Activated CD4-positive, alpha-beta T cell treated with anti-CD3 and anti-CD28 coated beads, Interleukin-2, amount 50 U/mL, for 16 hours (primary cell): ENCODE measurements around the gene SMIM35.

ENCODE experiments used
- DNase-seq: peaks from one replicate; pipeline ENCODE4 v3.0.0-alpha.2; 2020

The SMIM35 gene

DNA sequence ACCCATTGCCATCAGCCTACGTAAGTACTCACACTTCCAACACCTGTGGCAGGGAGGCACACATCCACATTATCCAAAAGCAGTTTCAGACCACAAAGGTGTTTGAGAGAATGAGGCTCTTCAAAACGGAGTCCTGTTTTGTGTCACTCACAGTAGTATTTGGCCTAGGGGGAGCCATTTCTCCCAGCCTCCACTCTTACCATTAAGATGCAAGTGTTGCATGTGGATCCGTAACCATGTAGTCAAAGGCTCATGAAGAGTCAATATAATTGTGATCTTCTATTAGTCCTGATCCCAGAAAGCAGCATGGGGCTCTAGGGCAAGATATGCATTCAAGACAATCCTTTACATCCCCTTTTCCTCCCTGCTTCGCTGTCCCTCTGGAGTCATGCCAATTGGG, 59.1 kb downstream of the SMIM35 start:
- DNase-seq = no peak

DNA sequence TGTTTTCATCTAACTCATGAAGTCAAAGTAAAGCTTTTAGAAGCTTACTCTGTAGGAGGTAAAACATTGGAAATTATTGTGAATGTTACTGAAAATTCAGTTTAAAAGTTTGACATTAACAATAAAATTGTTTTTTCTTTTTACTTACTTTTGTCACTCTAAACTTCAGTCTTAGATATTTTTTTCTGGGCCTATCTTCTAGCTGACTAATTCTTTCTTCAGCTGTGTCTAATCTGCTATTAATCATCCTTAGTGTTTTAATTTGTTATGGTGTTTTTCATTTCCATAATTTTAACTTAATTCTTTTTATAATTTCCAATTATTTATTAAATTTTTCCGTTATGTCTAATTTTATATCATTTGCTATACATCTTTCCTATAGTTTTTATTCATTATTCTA, 65.6 kb downstream of the SMIM35 start:
- DNase-seq = no peak

DNA sequence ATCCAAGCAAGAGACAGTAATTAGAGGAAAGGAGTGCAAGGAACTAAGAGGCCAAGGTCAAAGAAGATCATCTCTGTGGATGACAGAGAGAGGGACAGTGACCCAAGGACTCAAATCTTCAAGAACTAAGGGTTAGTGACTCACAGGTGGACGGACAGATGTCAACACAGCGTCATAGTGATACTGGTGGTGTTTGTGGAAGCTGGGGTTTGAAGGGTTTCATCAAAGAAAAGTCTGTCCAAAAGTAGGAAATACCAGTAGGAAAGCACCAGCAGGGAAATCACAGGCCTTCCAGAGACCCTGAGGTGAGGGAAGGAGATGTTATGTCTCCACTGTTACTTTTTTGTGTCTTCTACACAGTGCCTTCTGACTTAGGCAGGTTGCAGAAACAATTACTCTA, 68.4 kb downstream of the SMIM35 start:
- no peak for DNase-seq

DNA sequence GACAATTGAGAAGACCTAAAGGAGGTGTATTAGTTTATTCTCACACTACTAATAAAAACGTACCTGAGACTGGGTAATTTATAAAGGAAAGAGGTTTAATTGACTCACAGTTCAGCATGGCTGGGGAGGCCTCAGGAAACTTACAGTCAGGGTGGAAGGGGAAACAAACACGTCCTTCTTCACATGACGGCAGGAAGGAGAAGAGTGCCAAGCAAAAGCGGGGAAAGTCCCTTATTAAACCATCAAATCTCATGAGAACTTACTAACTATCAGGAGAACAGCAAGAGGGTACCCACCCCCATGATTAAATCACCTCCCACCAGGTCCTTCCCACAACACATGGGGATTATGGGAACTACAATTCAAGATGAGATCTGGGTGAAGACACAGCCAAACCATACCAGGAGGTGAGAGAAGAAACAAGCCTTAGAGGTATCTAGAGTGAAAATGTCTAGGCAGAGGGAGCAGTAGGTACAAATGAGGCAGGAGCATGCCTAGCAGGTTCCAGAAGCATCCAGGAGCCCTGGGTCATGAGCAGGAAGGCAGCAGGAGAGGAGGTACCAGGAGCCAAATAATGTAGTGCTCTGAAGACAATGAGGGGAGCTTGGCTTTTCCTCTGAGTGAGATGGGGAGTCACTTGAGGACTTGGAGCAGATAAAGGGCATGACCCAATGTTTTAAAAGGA, 69.0 kb downstream of the SMIM35 start:
- no peak for DNase-seq

DNA sequence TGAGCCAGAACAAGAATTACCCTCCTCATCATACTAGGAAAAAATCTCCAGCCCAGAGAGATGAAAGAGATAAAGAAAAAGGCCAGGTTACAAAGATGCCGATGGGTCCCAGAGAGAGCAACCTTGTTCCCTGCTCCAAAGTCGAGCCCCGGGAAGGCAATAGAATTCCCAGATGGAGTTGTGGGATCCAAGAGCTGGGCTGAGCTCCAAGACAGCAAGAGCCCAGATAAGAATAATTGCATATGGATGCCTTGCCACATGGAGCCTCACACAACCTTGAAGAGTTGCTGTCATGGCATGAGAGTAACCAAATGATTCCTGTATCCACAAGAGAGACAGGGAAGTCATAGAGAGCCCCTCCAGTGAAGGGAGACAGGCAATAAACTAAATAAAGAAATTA, 69.7 kb downstream of the SMIM35 start:
- no peak for DNase-seq

DNA sequence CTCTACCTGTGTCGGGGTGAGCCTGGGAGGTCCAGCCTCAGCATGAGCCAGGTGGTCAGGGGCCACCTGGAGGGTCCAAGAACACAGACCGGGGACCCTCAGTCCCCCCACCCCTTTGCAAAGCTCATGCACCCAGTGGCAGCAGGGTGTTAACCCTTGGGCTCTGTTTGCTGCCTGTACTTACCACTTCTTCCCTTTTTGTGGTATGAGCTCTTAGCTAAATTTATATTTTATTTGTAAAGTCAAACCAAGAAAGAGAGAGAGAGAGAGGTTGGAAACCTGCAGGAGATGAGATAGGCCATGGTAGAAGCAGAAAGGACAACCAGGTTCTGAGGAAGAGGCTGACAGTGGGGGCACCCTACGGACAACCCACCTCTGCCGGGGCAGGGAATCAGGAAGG, 70.7 kb downstream of the SMIM35 start:
- DNase-seq = no peak

DNA sequence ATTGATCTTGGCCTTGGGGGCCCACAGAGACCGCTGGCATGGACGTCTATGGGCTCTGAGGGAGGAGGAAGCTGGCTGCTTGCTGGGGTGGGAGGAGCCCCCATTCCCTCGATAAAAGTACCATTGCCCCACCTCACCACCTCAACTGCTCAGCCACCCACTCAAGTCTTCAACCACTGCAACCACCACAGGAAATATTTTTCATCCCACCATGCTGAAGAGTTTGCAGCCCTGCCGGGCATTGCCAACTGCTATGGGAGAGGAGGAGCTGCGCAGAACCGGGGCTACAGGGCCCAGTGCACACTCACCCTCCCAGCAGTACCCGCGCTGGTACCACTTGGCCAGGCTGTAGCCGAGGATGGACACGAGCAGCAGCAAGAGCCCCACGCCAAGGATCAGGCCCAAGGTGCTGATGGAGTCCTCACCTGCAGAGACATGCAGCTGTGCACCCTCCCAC, 71.3 kb downstream of the SMIM35 start:
- no peak for DNase-seq

DNA sequence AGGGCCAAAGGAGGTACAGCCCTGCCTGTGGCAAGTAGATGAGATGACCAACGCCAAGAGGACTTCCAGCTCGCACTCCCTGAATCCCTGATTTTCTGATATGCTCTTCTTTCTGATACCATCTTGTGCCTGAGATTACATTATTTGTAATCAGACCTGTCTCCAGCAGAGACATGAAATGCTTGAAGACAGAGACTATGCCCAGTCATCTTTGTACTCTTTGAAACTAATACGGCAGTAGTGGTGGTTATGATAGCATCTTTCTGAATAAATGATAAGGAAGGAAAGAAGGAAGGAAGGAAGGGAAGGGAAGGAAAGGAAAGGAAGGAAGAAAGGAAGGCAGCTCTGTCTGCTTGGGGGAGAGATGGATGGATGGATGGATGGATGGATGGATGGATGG, 72.7 kb downstream of the SMIM35 start:
- no peak for DNase-seq

DNA sequence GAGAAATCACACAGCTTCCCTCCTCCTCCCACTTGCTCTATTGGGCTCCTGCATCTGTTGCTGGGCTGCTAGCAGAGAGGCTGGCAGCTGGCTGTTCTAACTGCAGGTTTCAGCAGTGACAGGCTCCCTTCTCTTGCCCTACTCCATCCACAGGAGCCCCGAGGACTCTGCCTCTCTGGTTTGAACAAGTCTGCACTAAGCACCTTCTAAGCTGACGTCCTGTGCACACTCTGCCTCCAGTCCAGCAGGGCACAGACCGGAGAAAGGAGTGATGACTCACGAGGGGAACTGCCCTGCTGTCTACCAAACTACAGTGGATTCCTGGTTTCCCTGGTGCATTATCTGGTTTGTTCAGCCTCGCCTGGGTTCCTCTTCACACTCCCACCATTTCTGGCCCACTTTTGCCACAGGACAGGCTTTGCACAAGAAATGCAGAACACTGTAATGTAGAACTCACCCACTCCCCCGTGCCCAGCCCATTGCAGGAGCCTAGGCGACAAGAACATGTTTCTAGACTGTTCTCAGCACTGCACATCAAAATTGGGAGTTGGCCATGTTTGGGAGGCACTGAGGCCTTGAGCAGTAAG, 74.6 kb downstream of the SMIM35 start:
- DNase-seq = no peak

DNA sequence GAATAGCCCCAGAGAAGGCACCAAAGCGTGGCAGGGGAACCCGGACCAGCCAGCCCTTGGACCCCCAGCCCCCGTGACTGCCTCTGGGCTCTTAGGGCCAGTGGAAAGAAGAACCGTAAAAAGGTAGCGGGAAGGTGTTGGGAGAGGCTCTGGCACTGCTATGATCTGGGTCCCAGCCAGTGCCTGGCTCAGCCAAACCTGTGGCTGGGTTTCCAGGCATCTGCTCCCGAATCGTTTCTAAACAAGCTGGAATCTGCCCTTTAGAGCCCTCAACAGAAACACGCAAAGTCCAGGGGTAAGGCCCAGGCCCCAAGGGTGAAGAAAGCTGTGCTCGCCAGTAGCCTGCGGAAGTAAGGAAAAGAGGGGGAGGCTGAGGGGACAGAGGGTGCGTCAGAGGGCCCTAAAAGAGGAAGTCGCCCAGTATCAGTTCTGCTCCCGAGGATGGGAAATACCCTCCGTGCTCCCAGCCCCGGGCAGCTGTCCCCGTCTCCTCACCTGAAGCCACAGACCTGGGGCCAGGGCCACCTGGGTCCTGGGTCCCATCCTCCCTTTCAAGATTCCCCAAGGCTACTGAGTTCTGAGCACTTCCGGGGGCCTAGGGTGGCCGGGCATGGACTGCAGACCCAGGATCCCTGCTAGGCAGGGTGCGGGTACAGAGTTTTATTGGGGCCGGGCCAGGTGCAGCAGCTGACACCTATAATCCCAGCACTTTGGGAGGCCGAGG, 75.9 kb downstream of the SMIM35 start:
- DNase-seq = no peak

DNA sequence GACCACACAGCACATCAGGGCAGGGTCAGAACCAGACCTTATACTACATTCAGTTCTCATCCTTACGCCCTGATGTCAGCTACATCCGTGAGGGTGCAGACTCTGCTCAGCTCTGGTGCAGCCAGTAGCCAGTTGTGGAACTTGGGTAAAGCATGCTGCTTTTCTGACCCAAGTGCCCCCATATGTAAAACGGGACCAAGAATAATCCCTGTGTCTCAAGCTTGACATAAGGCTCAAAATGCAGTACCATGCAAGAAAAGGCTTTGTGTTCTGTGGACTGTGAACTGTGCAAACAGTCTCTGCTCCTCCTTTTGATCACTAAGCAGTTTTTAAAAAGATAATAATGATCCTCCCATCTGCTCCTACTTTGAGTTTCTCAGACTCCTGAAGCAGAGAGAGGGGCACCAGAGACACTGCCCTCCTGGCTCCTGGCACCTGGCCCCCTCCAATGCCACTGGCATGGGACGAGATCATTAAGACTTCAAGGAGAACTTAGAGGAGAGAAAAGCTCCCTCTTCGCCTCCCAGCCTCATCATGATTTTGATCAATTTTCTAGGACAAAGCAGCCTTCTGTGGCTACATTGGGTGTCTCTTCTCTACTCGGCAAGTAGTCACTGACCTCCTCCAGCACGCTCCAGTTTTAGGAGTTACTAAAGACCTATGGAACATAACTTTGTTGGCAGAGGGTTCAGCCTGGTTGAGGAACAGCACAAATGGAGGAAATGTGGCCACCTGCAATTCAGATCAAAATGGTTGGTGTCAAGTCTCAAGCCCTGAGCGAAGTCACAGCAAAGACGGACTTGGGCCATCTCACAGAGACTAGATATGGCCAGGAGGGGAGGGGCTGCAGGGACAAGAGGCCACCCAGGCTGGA, 76.7 kb downstream of the SMIM35 start:
- DNase-seq = no peak

DNA sequence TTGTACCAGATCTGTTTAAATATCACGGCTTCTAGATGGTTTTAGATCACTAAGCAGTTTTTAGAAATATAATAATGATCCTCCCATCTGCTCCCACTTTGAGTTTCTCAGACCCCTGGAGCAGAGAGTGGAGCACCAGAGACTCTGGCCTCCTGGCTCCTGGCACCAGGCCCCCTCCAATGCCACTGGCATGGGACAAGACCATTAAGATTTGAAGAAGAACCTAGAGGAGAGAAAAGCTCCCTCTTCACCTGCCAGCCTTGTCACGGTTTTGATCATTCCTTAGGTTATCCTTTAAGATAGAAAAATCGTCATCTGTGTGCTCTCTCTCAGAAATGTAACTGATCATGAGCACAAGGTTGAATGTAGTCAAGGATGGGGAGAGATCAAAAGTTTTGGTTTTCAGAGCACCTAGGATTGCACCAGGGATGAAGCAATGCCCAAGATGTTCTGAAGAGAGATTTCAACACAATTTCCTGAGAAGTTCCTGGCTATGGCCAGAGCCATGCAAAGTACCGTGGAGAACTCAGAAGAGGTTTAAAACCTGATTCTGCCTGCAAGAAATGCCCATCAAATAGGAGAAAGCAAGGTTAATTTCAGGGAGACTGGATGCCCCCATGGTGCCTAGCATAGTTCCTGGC, 78.4 kb downstream of the SMIM35 start:
- DNase-seq = no peak

DNA sequence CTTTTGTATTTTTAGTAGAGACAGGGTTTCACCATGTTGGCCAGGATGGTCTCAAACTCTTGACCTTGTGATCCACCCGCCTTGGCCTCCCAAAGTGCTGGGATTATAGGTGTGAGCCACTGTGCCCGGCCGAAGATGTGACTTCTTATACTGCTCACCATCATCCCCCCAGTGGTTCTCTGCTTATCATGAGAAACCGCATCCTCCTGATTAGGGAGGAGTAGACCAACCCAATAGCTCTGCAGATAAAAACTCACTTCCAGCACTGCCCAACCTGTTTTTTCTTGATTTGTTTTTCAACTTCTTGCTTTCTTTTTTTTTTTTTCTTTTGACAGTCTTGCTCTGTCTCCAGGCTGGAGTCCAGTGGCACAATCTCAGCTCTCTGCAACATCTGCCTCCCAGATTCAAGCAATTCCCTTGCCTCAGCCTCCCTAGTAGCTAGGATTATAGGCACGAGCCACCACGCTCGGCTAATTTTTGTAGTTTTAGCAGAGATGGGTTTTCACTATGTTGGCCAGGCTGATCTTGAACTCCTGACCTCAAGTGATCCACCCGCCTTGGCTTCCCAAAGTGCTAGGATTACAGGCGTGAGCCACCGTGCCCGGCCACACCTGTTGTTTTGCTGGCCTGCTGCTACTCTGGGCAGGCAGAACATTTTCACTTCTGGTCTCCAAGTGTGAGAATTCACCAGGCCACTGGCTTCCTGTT, 79.0 kb downstream of the SMIM35 start:
- DNase-seq = peak; percentile 46

DNA sequence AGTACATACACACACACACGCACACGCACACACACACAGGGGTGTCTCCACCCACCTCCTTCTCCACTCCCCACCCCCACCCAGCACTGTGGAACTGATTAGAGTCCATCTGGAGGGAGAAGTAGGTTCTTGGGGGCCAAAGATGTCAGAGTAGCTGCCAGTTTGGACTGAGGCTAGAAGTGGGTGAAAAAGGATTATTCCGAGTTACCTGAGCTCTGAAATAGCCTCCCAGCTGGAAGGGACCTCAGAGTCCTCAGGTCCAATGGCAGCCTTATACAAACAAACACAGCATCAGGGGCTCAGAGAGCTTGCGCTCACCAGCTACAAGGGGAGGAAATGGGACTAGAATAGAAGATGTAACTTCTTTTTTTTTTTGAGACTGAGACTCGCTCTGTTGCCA, 79.7 kb downstream of the SMIM35 start:
- no peak for DNase-seq

DNA sequence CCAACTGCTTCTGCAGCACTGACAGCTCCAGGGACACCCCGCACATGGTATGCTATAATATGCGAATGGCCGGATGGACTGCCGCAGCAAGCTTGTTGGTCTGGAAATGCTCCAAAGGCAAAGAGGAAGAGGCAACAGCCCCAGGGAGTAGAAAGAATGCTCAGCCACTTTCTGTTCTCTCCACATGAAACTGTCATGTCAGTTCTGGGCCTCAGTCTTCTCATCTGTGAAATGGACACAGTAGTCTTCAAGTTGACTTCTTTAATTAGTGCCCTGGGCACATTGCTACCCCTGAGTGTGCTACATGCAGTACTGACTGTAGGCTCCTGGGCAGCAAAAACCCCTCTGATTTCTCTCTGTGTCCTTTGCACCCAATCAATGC, 80.6 kb downstream of the SMIM35 start:
- no peak for DNase-seq

DNA sequence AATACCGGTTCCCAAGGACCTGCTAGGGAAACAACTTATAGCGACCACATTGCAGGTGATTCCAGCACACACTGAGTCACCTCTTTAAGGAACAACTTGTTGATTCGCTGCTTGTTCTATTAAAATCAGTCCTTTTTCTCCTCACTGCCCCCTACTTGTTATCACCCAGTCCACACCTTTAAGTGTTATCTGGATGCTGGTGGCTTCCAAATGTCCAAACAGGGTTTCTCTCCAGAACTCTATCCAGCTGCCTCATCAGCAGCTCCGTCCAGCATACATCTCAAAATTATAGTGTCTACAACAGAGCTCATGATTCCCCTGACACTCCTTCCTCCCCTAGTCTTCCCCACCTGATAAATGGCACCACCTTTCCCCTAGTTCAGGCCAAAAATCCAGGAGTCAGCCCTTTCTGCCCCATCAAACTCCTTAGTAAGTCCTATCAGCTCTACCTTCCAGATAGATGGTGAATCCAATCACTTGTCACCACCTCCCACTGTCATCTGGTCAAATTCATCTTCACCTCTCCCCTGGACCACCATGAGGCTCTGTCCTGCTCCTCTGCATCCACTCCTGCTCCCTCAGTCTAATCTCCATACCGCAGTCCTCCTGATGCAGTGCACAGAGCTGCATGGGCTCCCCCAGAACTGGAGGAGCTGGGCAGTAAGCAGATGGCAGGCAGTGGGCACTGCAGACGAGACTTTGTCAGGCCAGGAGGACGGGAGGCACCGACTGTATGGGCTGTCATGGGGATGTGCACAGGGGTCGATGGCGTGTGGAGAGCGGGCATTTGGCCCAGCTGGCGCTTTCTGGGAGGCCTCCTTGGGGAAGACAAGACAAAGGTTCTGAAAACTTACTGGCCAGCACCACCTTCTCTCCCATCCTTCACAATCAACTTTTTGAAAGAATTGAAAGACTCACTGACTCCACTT, 81.3 kb downstream of the SMIM35 start:
- no peak for DNase-seq

DNA sequence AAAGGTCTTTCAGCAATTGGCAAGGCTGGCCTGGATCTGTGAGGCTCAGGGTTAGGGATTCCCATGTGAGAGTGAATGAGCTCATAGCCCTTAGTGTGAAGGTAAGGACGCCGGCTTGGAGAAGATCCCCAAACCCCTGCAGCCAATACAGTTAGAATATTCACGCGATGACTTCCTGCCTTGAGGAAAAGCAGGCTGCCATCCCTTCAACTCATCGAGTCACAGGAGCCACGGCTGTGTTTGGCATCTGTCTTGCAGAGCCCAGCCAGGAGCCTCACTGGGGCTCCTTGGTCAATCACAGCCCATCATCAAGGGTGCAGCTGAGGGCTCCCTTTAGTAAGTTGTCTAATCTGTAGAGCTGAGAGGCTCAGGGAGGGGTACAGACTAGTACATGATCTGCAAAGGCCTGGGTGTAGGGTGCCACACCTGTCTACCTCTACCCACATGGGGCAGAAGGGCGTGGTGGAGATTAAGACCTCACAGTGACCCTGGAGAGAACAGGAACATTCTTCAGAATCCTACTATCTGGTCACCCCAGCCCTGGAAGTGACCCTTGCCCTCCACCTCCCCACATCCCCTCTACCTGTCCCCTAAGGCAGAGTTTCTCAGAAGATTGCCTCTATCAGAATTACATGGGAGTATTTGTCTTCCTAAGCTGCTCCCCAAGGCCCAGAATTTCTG, 82.1 kb downstream of the SMIM35 start:
- no peak for DNase-seq

DNA sequence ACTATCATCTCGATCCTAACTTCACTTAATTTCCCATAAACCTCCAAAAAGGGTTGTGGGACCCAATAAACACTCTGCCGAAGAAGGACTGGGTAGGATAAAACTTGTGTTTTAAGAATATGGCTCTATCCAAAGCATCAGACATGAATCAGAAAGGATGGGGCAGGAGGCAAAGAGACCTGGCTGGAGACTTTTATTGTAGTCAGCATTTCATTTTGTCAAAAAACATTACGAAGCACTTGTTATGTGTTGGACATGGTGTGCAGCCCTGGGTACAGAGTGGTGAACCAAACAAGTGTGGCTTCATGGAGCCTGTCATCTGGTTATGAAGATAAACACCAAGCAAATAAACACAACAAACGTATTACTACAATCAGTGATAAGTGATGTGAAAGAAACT, 83.3 kb downstream of the SMIM35 start:
- DNase-seq = peak; percentile 43

DNA sequence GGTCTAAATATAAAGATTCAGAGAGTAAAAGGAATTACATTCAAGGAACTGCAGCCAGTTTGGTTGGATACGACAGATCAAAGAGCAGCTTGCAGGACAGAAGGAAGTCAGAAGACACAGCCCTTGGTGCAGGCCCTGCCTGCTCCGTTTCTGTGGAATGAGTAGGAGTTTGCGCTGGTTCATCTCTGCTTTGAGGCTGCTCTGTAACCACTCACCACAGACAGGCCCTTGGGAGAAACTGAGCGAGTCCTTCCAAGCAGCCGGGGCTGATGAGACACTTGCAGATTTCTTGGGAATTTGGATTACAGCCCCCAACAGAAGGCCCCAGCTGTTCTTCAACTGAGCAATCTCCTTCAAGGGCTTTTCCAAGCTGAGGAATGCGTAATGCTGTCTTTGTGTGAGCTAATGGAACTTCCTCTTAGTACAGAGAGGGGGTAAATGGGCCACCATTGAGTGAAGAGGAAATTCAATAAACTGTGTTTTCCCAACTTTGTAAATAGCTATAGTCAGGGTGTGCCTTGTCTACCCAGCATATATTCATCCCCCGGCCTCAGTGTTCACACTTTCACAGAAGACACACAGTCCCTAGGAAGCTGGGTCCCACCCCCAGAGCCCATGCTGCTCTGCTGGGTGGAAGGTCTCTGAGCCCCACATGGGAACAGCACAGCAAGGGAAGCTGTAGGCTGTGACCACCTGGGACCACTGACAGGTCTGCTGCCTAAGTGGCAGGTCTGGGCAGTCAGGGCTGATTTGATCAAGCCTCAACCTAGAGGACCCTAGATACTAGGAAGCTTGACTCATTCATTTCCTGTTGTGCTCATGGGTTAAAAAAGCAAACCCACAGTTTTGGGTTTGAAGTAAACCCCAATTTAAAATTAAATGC, 84.0 kb downstream of the SMIM35 start:
- peak; percentile 85 for DNase-seq
